ENCODE results near the gene SORCS1. TPM values are rescaled to one million over a fixed set of nuclear protein-coding genes. Genes with fewer than 3 reads are reported as not detected.

The SORCS1 gene
- total and polyA plus RNA-seq, 2 of the 8 experiments (the other 6 are each of a cell fraction or from before 2014, with no cell fraction given) = 4.1 to 4.6 TPM

DNA sequence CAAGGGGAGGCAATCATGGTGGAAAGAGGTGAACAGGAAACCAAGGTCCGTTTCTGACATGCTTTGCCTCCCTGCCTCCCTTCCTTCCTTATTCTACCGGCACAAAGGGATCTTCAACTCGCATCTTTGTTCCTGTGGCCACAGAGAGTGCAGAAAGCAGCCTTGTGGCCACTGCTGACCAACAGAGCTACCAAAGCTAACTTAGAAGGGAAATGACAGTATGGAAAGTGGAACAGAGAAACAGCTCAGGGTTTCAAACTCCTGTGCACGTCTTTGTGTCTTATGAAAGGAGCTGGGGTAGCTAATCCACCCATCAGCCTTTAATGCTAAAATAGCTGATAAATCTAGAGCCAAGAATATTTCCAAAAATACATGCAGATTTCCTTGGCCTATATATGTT, 588.0 kb downstream of the SORCS1 start:
- Histone ChIP-seq H3K36me3 (ENCODE audit: control insufficient read depth in 2 of 4, insufficient read depth in 4 of 4, low read length in 3 of 4) (no peaks in the 10 kb centered on the region), H2BK5ac (ENCODE audit: low read depth, low read length) (no peak overlapping the region), H4K5ac (ENCODE audit: insufficient read length, low read depth, low read length) (no peak overlapping the region), H3K79me1 (ENCODE audit: low read depth, low read length) (no peaks in the 10 kb centered on the region), H3K14ac (ENCODE audit: insufficient read length) (no peak overlapping the region), H3K9me3 (ENCODE audit: insufficient read depth in 2 of 2, low read depth in 1 of 2, low read length in 1 of 2) (no peaks in the 10 kb centered on the region), H2BK20ac (ENCODE audit: low read length) (no peak overlapping the region), H3K56ac (replicated peaks; ENCODE audit: insufficient read length, low read depth, low read length) (no peak overlapping the region), H3K27ac (ENCODE audit: low read depth, low read length) (no peak overlapping the region), H3K23ac (ENCODE audit: insufficient read length) (no peak overlapping the region), H2AFZ (ENCODE audit: low read length) (0 out of 2 replicates have a peak overlapping the region, but pooled peaks have one; percentile 34), H4K20me1 (replicated peaks in 1 of 2; ENCODE audit: control insufficient read depth in 1 of 2, insufficient read depth in 2 of 2, low read length in 2 of 2) (no peaks in the 10 kb centered on the region), H3K18ac (ENCODE audit: extremely low read depth, low read length) (no peak overlapping the region), H4K91ac (replicated peaks; ENCODE audit: insufficient read length, low read length) (no peak overlapping the region), H3K9ac (replicated peaks in 1 of 4; ENCODE audit: extremely low read depth in 1 of 4, low read depth in 3 of 4, low read length in 3 of 4) (no peak overlapping the region), H2BK120ac (replicated peaks; ENCODE audit: low read depth, low read length) (no peak overlapping the region), H3K79me2 (ENCODE audit: control insufficient read depth in 1 of 2, insufficient read depth in 2 of 2, low read length in 2 of 2) (no peaks in the 10 kb centered on the region), H3K27me3 (replicated peaks in 1 of 4; ENCODE audit: control insufficient read depth in 3 of 4, extremely low read depth in 1 of 4, insufficient read depth in 3 of 4, low read length in 3 of 4) (no peaks in the 10 kb centered on the region), H3K4me2 (ENCODE audit: insufficient read depth in 1 of 2, low read depth in 2 of 2, low read length in 2 of 2) (no peak overlapping the region), H4K8ac (ENCODE audit: extremely low read depth, insufficient read depth, low read length) (no peak overlapping the region), H3K4me3 (ENCODE audit: extremely low read depth in 1 of 4, insufficient read depth in 2 of 4, low read depth in 3 of 4, low read length in 4 of 4) (no peak overlapping the region), H3K4me1 (replicated peaks in 1 of 4; ENCODE audit: control insufficient read depth in 3 of 4, insufficient read depth in 4 of 4, low read length in 3 of 4) (peaks cover 0 to 10% (median 2%) of the 10 kb centered on the region in 4 experiments; a peak in 1 of 7 replicates), H3K4ac (replicated peaks; ENCODE audit: insufficient read length, low read depth, low read length) (no peak overlapping the region), H2AK5ac (ENCODE audit: low read depth, low read length) (no peak overlapping the region; the same call in 1 of the 2 replicates), H3K23me2 (ENCODE audit: low read depth, low read length) (no peaks in the 10 kb centered on the region; the same call in 1 of the 2 replicates), H2BK12ac (ENCODE audit: low read depth, low read length) (no peak overlapping the region), H2BK15ac (ENCODE audit: low read length) (no peak overlapping the region)
- ChIA-PET POLR2A (ENCODE audit: partially characterized antibody) (no interaction called here), CTCF (ENCODE audit: partially characterized antibody) (interaction anchor here (0.6 to 2.1 kb wide), 5 partner anchors 10 to 532 kb away, joined by 3 to 6 read pairs (median 4); no protein-coding TSS in a partner anchor)
- 89% methylated on average over 4 of the region's 4 CpGs; no CpG with 5 or more reads in 1 of the 2 experiments for WGBS, 2 experiments (ENCODE audit: extremely low coverage in 1 of 2, insufficient coverage in 1 of 2, insufficient read length in 1 of 2, insufficient replicate concordance in 2 of 2, low coverage in 1 of 2, low lambda C conversion rate in 2 of 2, missing lambda C conversion rate in 1 of 2)
- DNase-seq (ENCODE audit: low read depth in 1 of 2, low spot score in 2 of 2) (no peak), FAIRE-seq (no peak)
- TF ChIP-seq HDAC2 (IDR thresholded peaks at IDR 0.05; ENCODE audit: borderline replicate concordance in 1 of 2, low read depth in 2 of 2, low read length in 2 of 2) (no peak), BRCA1 (IDR thresholded peaks at IDR 0.05; ENCODE audit: low read depth, low read length) (no peak), RNF2 (IDR thresholded peaks at IDR 0.05; ENCODE audit: borderline replicate concordance, low read depth, low read length, missing control alignments, poor library complexity, severe bottlenecking) (no peak), ASH2L (IDR thresholded peaks at IDR 0.05; ENCODE audit: low read length) (no peak)
- TF ChIP-seq, protein P1, sequence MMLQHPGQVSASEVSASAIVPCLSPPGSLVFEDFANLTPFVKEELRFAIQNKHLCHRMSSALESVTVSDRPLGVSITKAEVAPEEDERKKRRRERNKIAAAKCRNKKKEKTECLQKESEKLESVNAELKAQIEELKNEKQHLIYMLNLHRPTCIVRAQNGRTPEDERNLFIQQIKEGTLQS (IDR thresholded peaks at IDR 0.05; ENCODE audit: insufficient read depth, low read depth, low read length) = no peak
- TF ChIP-seq, protein P2, sequence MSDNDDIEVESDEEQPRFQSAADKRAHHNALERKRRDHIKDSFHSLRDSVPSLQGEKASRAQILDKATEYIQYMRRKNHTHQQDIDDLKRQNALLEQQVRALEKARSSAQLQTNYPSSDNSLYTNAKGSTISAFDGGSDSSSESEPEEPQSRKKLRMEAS (IDR thresholded peaks at IDR 0.05) = no peak
